HCT116 (cell line): ENCODE data around the gene PAXIP1. TPM values are rescaled to one million over a fixed set of nuclear protein-coding genes. Genes with fewer than 3 reads are reported as not detected.

ENCODE experiments used
- ATAC-seq: fragments of 200-7000 bp; cut with Tn5 transposase; 2 replicates; pipeline ENCODE4 v1.9.1; 2020; ENCODE audit warnings: mild to moderate bottlenecking, moderate library complexity
- BruUV-seq: library from RNA; stranded (reverse); fragments of 400-500 nt; replicated peaks from 2 replicates; lab custom pipeline; 2021; lab: Mats Ljungman, UMichigan
- CTCF ChIA-PET: fragments of 300-600 bp; sonication (Branson Sonifier 250); formaldehyde crosslinking; loops from one replicate; lab custom pipeline; 2021; ENCODE audit warnings: antibody characterized with exemption; lab: Charles Lee
- POLR2A ChIA-PET: fragments of 300-600, 350-600 bp; sonication (Branson Sonifier 250); formaldehyde crosslinking; loops from one replicate; lab custom pipeline; 2021; ENCODE audit warnings: antibody characterized with exemption; lab: Charles Lee
- RAD21 ChIA-PET, 2 experiments: fragments of 300-600 bp; sonication (Branson Sonifier 250); formaldehyde crosslinking; loops; one replicate each; lab custom pipeline; 2023; ENCODE audit warnings: low total read pairs in 2 of 2; ENCODE audit not compliant: uncharacterized antibody in 2 of 2, unreplicated experiment in 2 of 2, low non-redundant PET in 1 of 2; lab: Charles Lee
- DNase-seq: peaks from one replicate; pipeline ENCODE4 v3.0.0-alpha.2; 2010; ENCODE audit warnings: low read depth, low spot score
- H2AFZ ChIP-seq: fragments of 200-600 bp; shearing (Covaris generic), sonication (generic); 2 replicates; pipeline ENCODE4 v1.6.1; 2017; ENCODE audit warnings: low read depth, mixed run types, mixed read lengths, antibody characterized with exemption, low read length; ENCODE audit not compliant: poor library complexity, severe bottlenecking
- H3K27ac ChIP-seq: 2 replicates; pipeline ENCODE4 v1.5.1; 2012; ENCODE audit warnings: low read depth, low read length
- H3K27me3 ChIP-seq: fragments of 200-600 bp; sonication (generic); 2 replicates; pipeline ENCODE4 v1.6.1; 2016; ENCODE audit warnings: mixed run types, low read length, mixed read lengths; ENCODE audit not compliant: insufficient read depth
- H3K36me3 ChIP-seq, 2 experiments: fragments of 200-500 bp in 1 of 2; fragments of 200-600 bp in 1 of 2; sonication (Bioruptor generic) in 1 of 2; sonication (generic) in 1 of 2; 2 replicates each; pipeline versions ENCODE4 v1.5.1 to v1.6.1; 2014 to 2016; ENCODE audit warnings: low read length in 2 of 2, inconsistent platforms in 1 of 2, mixed read lengths in 1 of 2, mixed run types in 1 of 2; ENCODE audit not compliant: insufficient read depth in 2 of 2, control insufficient read depth in 1 of 2
- H3K4me1 ChIP-seq, 2 experiments: fragments of 200-600 bp in 1 of 2; sonication (generic) in 1 of 2; 2 replicates each; pipeline versions ENCODE4 v1.5.1 to v1.6.1; 2012 to 2017; ENCODE audit warnings: low read length in 2 of 2, inconsistent platforms in 1 of 2, mild to moderate bottlenecking in 1 of 2, mixed read lengths in 1 of 2, mixed run types in 1 of 2, moderate library complexity in 1 of 2; ENCODE audit not compliant: insufficient read depth in 2 of 2, control insufficient read depth in 1 of 2
- H3K4me2 ChIP-seq: fragments of 200-600 bp; sonication (generic); 2 replicates; pipeline ENCODE4 v1.6.1; 2017; ENCODE audit warnings: mixed run types, low read length, mixed read lengths
- H3K4me3 ChIP-seq, 2 experiments: fragments of 200-600 bp in 1 of 2; sonication (generic) in 1 of 2; replicated peaks in 1 of 2; 2 replicates each; pipeline ENCODE4 v1.5.1; 2011 to 2016; ENCODE audit warnings: low read length in 2 of 2, control low read depth in 1 of 2, low read depth in 1 of 2, mild to moderate bottlenecking in 1 of 2, mixed read lengths in 1 of 2, mixed run types in 1 of 2
- H3K79me2 ChIP-seq: fragments of 200-600 bp; sonication (generic); 2 replicates; pipeline ENCODE4 v1.6.1; 2017; ENCODE audit warnings: mild to moderate bottlenecking, mixed run types, low read length, moderate library complexity, mixed read lengths; ENCODE audit not compliant: insufficient read depth
- H3K9ac ChIP-seq: fragments of 200-600 bp; sonication (generic); 2 replicates; pipeline ENCODE4 v1.6.1; 2016; ENCODE audit warnings: low read length, mixed read lengths
- H3K9me2 ChIP-seq: fragments of 200-600 bp; sonication (generic), shearing (Covaris generic); 2 replicates; pipeline ENCODE4 v1.6.1; 2017; ENCODE audit warnings: mixed run types, mild to moderate bottlenecking, moderate library complexity; ENCODE audit not compliant: insufficient read depth
- H3K9me3 ChIP-seq, 2 experiments: fragments of 200-500 bp in 1 of 2; fragments of 200-600 bp in 1 of 2; sonication (Bioruptor generic) in 1 of 2; sonication (generic) in 1 of 2; 2 replicates each; pipeline ENCODE4 v1.6.1; 2014 to 2017; ENCODE audit warnings: low read length in 2 of 2, mixed read lengths in 2 of 2, inconsistent platforms in 1 of 2, low read depth in 1 of 2, mild to moderate bottlenecking in 1 of 2, mixed run types in 1 of 2, moderate library complexity in 1 of 2; ENCODE audit not compliant: control insufficient read depth in 1 of 2, insufficient read depth in 1 of 2
- H4K20me1 ChIP-seq: fragments of 200-600 bp; sonication (generic), shearing (Covaris generic); 2 replicates; pipeline ENCODE4 v1.6.1; 2017; ENCODE audit warnings: mixed run types, mild to moderate bottlenecking, moderate library complexity; ENCODE audit not compliant: insufficient read depth
- ATF3 ChIP-seq: IDR thresholded peaks from 2 replicates; pipeline ENCODE4 v1.6.1; 2012
- CEBPB ChIP-seq: IDR thresholded peaks from 2 replicates; pipeline ENCODE4 v1.6.1; 2012; ENCODE audit warnings: low read depth
- EGR1 ChIP-seq: IDR thresholded peaks from 2 replicates; pipeline ENCODE4 v1.6.1; 2012; ENCODE audit warnings: low read depth
- ELF1 ChIP-seq: IDR thresholded peaks from 2 replicates; pipeline ENCODE4 v1.6.1; 2012; ENCODE audit warnings: low read depth, borderline replicate concordance
- EZH2 ChIP-seq: fragments of 200-600 bp; sonication (generic); IDR thresholded peaks from 2 replicates; pipeline ENCODE4 v1.6.1; 2017; ENCODE audit warnings: antibody characterized with exemption, mixed run types
- EZH2phosphoT487 ChIP-seq: fragments of 200-600 bp; IDR thresholded peaks from 2 replicates; pipeline ENCODE4 v1.6.1; 2018; ENCODE audit warnings: antibody characterized with exemption, borderline replicate concordance
- FOSL1 ChIP-seq: IDR thresholded peaks from 2 replicates; pipeline ENCODE4 v1.6.1; 2012; ENCODE audit warnings: low read depth
- JUND ChIP-seq: IDR thresholded peaks from 2 replicates; pipeline ENCODE4 v1.6.1; 2012
- POLR2AphosphoS5 ChIP-seq: IDR thresholded peaks from 2 replicates; pipeline ENCODE4 v1.6.1; 2011; ENCODE audit warnings: mild to moderate bottlenecking, low read depth, low read length, moderate library complexity
- RAD21 ChIP-seq: IDR thresholded peaks from 2 replicates; pipeline ENCODE4 v1.6.1; 2012; ENCODE audit warnings: low read depth, mild to moderate bottlenecking
- REST ChIP-seq: IDR thresholded peaks from 2 replicates; pipeline ENCODE4 v1.6.1; 2012; ENCODE audit warnings: low read depth
- SP1 ChIP-seq: IDR thresholded peaks from 2 replicates; pipeline ENCODE4 v1.6.1; 2012; ENCODE audit warnings: low read depth
- SRF ChIP-seq: IDR thresholded peaks from 2 replicates; pipeline ENCODE4 v1.6.1; 2012; ENCODE audit warnings: low read depth
- YY1 ChIP-seq: IDR thresholded peaks from 2 replicates; pipeline ENCODE4 v1.6.1; 2011; ENCODE audit warnings: low read length, low read depth, moderate library complexity, mild to moderate bottlenecking; ENCODE audit not compliant: insufficient replicate concordance; ENCODE audit errors: extremely low read depth
- ZFX ChIP-seq: fragments of 450-650 bp; IDR thresholded peaks from 2 replicates; pipeline ENCODE4 v1.6.1; 2017
- ZNF274 ChIP-seq: fragments of 200-500 bp; sonication (Bioruptor generic); IDR thresholded peaks from 2 replicates; pipeline ENCODE4 v1.6.1; 2014; ENCODE audit warnings: mild to moderate bottlenecking, low read depth, low read length, inconsistent platforms
- intact Hi-C: fragments of 100-400 bp; cut with micrococcal nuclease; formaldehyde crosslinking; loops from 2 replicates; pipeline ENCODE4 v1.10.0; 2022
- total RNA-seq: library from RNA; stranded (reverse); gene quantifications from one replicate; pipeline ENCODE4 v1.2.1, GENCODE V29; 2021; ENCODE audit not compliant: unreplicated experiment
- TF ChIP-seq, protein P1 (sequence below): IDR thresholded peaks from 2 replicates; pipeline ENCODE4 v1.6.1; 2012

The PAXIP1 gene
- total RNA-seq, 1 experiment from 2014 or later = 20.4 TPM

- no peak for ATAC-seq
- CTCF ChIA-PET = no interaction called here
- no peak overlapping the region for H3K4me3 ChIP-seq
- H4K20me1 ChIP-seq = no peaks in the 10 kb centered on the region; the same call in 1 of the 2 replicates
- H3K9me3 ChIP-seq = no peaks in the 10 kb centered on the region
- H2AFZ ChIP-seq = no peak overlapping the region
- H3K27me3 ChIP-seq = no peaks in the 10 kb centered on the region
- peaks cover 16 to 35% of the 10 kb centered on the region in 2 experiments; a peak in 3 of 4 replicates for H3K36me3 ChIP-seq
- no peak overlapping the region for H3K4me2 ChIP-seq
- TF ChIP-seq EZH2phosphoT487 (no peak), EGR1 (no peak), EZH2 (no peak), REST (no peak), FOSL1 (no peak), ZNF274 (no peak), YY1 (no peak), JUND (no peak), SP1 (no peak), RAD21 (no peak), ZFX (no peak), SRF (no peak), CEBPB (no peak), POLR2AphosphoS5 (no peak), ELF1 (no peak), ATF3 (no peak)
- TF ChIP-seq, protein P1, sequence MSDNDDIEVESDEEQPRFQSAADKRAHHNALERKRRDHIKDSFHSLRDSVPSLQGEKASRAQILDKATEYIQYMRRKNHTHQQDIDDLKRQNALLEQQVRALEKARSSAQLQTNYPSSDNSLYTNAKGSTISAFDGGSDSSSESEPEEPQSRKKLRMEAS = no peak
- TF ChIP-seq, all 23 proteins: peak for 0
- RAD21 ChIA-PET = no interaction called here
- Histone ChIP-seq H3K9me2 (no peaks in the 10 kb centered on the region), H3K4me1 (peaks cover 0 to 11% of the 10 kb centered on the region in 2 experiments; a peak in 2 of 4 replicates), H3K79me2 (peaks cover 89% of the 10 kb centered on the region), H3K9ac (no peak overlapping the region), H3K27ac (no peak overlapping the region)
- DNase-seq = no peak
- BruUV-seq = no TSS peak
- intact Hi-C loops = no loop called here
- POLR2A ChIA-PET = no interaction called here
Observed at GRCh38 chr7:154996756-154997155, 6.2 kb downstream of the PAXIP1 start.
